HG03521 (cell line): Measurements from ENCODE around the gene TNIK.
"Not testable (repeated sequence)": the region's sequence is repeated elsewhere in the genome, so short reads cannot be mapped to it uniquely, and the experiment has no call there.

ENCODE experiments used
- ATAC-seq: cut with Tn5 transposase; IDR thresholded peaks from one replicate; pipeline ENCODE4 v1.9.1; 2021; ENCODE audit warnings: mild to moderate bottlenecking, moderate library complexity; ENCODE audit not compliant: unreplicated experiment

The TNIK gene

DNA sequence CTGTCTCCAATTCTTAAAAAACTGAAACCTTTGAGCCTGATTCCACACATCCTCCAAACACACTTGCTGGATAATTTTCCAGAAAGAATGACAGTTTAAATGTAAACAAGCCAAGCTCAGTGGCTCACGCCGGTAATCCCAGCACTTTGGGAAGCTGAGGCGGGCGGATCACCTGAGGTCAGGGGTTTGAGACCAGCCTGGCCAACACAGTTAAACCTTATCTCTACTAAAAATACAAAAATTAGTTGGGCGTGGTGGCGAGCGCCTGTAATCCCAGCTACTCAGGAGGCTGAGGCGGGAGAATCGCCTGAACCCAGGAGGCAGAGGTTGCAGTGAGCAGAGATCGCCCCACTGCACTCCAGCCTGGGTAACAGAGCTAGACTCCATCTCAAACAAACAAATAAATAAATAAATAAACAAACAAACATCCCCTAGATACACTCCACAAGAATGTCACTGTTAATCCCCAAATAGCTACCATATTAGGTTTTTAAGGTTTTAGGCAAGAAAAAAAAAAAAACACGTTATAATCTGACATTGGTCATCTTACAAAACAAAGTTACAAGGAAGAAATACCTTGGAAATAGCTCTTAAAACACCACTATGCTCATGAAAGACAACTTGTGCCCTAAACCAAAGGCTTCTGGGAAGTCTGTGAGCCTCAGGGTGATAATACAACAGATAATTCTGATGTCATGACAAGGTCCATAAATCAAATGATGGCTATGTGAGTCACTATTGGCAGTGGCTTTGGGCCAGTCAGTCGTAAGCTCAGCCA lies 13.2 kb downstream of the TNIK start:
- no peak for ATAC-seq

GRCh38 chr3:171446301-171446700 lies 13.9 kb downstream of the TNIK start:
- ATAC-seq = no peak

- no peak for ATAC-seq
Measured at GRCh38 chr3:171445620-171446204, 14.5 kb downstream of the TNIK start.

DNA sequence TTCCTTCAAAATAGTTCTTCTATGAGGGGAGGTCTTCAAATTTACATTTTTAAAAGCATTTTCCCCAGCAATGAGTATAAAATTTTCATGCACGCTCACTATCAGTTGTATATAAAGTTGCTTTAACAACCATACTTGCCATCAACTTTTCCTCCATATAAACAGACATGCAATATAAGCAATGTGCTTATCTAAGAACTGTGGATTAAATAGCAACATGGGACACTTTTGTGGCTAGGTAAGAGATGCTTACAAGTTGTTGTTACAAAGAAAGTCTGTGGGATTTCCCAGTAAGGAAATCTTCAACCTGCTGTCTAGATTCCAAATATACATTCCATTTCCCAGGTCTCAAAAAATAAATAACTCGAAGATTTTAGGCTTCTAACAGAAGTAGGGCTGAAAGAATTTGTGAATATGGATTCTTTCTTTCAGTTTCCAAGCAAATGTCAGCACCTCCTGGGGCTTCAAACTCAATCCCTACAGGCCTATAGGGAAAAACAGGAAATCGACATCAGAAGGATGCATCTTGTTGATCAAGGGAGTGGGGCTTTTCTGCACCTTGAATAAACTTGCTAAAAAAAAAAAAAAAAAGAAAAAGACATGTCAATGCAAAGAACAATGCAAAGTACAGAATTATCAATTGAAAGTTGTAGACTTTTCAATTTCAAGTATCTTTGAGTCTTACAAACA lies 16.1 kb downstream of the TNIK start:
- no peak for ATAC-seq

GRCh38 chr3:171443211-171443957 lies 16.8 kb downstream of the TNIK start:
- ATAC-seq = no peak

DNA sequence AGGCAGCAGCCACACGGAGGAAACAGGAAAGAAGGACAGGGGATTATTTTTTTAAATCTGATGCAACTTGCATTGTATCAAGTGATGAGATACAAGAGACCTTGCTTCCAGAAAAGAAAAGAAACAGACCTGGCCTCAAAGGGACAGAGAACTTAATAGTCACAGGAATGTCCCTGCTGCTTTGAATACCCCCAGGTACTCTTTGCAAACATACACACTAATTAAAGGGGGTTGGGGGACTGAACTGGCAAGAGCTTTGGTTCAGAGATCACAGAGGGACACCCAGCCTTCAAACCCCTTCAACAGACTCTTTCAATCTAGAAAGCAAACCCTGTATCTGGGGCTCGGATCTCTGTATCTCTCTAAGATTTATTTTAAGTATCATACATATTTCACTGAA lies 18.0 kb downstream of the TNIK start:
- ATAC-seq = no peak

DNA sequence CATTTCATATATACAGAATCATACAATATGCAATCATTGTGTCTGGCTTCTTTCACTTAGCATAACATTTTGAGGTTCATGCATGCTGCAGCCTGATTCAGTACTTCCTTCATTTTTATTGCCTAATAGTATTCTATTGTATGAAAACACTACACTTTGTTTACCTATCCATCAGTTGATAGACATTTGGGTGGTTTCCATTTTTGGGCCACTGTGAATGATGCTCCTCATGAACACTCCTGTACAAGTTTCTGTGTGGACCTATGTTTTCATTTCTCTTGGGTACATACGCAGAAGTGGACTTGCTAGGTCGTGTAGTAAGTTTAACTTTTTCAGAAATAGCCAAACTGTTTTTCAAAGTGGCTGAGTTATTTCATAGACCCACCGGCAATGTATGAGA lies 18.8 kb downstream of the TNIK start:
- no peak for ATAC-seq

- ATAC-seq = no peak
Measured at GRCh38 chr3:171439996-171440395, 20.2 kb downstream of the TNIK start.

DNA sequence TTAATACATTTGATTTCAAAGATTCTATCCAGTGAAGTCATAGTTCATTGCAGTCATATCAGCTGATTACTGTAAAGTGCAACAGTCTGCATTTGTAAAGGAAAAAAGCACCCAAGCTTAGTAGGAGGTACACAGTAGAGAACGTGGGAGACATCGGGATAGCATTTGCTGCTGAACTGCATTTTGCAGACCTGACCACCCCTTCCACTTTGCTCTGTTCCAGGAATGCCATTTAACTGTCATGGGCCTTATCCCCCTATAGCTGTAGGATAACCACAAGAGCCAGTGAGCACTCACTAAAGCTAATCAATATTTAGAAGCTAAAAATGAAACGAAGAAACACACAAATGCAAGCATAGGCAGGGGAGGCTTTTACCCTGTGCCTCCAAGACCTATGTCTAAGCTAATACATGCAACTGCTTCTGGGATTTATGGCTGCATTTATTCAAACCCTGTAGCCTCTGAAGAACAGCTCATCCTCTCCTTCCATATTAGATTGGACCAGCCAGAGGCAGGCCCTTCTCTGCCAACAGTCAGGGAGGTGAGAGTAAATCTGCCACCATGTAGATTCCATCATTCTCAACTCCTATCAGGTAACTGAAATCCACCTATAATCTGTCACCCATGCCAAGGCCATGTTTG lies 23.0 kb downstream of the TNIK start:
- no peak for ATAC-seq

DNA sequence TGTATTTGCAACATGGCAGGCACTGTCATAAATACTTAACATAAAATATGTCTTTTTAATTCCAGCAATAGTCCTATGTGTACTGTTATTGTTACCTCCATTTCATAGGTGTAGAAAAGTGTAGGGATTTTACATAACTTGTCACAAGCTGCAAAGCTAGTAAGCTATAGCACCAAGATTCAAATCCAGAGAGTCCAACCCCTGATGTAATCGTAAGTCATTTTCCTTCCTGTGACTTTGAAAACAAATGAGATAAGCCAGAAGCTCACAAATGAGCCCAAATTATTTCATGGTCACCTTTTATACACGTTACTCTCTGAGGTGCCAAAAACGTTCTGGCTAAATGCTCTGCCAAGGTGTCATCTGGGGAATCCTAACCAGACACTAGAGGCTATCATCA lies 23.8 kb downstream of the TNIK start:
- ATAC-seq = no peak

DNA sequence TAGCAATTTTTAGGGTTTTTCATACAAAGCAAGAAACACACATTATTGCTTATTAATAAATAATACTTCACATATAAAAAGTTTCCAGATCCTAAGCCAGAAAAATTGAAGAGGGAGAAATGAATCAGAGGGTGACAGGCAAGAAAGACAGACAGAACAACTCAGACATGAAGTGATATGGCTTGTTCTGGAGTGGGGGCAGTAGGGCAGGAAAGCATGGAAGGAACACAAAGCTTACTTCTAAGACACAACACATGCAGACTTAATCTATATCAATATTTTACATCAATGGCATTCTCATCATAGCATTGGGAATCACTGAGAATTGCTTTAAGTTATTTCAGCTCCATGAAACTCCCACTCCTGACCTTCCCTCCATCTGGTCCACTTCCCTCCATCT lies 24.4 kb downstream of the TNIK start:
- no peak for ATAC-seq

DNA sequence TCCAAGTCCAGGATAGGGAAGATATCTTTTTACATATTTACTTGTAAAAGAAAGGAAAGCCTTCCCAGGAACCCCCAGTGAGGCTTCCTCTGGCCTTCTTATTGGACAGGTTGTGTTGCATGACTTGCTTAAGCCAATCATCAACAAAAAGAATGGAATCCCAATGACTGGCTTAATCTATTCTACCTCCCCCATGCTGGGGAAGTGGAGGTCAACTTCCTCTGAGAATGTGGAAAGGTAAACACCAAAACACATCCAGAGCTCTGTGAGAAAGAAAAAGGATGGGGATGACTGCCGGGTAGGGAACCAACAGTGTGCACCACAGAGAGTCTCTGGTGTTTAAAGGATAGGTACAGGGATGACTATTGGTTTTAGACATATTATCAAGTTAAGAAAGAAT lies 25.1 kb downstream of the TNIK start:
- ATAC-seq = no peak

- ATAC-seq = no peak
Measured at GRCh38 chr3:171432548-171432947, 27.7 kb downstream of the TNIK start.

- no peak for ATAC-seq
Measured at GRCh38 chr3:171431550-171431949, 28.7 kb downstream of the TNIK start.

DNA sequence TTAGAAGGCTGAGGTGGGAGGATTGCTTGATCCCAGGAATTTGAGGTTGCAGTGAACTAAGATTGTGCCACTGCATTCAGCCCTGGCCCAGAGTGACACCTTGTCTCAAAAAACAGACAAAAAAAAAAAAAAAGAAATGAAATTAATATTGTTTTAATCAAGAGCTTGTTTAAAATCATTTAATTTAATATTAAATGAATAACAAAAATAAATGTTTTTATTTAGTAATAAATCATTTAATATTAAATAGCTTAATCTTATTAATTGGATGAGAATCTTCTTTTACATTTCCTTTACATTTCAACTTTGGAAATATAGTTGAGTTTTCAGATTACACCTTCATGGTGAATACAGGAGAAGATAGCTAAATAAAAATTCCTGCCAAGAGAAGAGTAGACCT lies 29.7 kb downstream of the TNIK start:
- no peak for ATAC-seq

- ATAC-seq = no peak
Measured at GRCh38 chr3:171429635-171430034, 30.6 kb downstream of the TNIK start.

- ATAC-seq = no peak
Measured at GRCh38 chr3:171428892-171429291, 31.3 kb downstream of the TNIK start.

GRCh38 chr3:171428321-171428787 lies 31.9 kb downstream of the TNIK start:
- ATAC-seq = no peak

GRCh38 chr3:171427771-171428320 lies 32.4 kb downstream of the TNIK start:
- ATAC-seq = no peak

GRCh38 chr3:171424063-171424462 lies 36.1 kb downstream of the TNIK start:
- not testable (repeated sequence) for ATAC-seq

DNA sequence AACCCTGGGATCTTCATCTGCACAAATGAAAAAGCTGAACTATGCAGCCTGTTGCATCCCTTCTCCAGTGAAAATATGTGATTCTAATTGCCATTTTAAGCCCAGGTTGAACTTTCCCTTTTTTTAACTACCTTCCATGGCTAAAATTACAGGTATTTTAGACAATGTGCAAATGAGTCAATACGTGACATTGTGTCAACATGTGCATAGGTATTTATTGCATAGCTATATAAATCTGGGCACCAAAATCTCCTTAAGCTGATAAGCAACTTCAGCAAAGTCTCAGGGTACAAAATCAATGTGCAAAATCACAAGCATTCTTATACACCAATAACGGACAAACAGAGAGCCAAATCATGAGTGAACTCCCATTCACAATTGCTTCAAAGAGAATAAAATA lies 37.4 kb downstream of the TNIK start:
- not testable (repeated sequence) for ATAC-seq
